AG09319 (cell line): Measurements from ENCODE around the gene LRRC4C.
"Not testable (repeated sequence)": the region's sequence is repeated elsewhere in the genome, so short reads cannot be mapped to it uniquely, and the experiment has no call there.

Experiments used
- DNase-seq: peaks from one replicate; pipeline ENCODE4 v3.0.0-alpha.2; 2010; ENCODE audit warnings: low read depth; ENCODE audit errors: extremely low read depth
- TF ChIP-seq, protein P1 (sequence below): IDR thresholded peaks from 2 replicates; pipeline ENCODE4 v1.5.1; 2011; ENCODE audit warnings: low read depth, mild to moderate bottlenecking, inconsistent platforms, low read length, moderate library complexity

The LRRC4C gene

DNA sequence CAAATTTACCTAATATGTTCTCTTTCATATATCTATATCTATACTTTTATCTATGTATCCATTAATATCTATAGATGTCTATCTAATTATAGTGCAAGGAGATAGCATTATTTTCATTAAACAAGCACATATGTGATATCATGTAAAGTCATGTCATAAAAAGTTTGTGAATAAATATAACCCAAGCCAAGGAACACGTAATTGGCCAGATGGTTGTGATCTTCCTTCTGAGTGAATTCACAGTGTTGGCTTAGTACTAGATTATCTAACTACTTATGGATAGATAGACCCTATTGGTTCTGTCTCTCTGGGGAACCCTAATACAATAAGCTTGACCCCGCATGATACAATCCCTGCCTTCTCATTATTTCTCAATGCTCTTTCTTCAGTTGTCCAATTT, 484.4 kb downstream of the LRRC4C start:
- no peak for DNase-seq
- TF ChIP-seq, protein P1, sequence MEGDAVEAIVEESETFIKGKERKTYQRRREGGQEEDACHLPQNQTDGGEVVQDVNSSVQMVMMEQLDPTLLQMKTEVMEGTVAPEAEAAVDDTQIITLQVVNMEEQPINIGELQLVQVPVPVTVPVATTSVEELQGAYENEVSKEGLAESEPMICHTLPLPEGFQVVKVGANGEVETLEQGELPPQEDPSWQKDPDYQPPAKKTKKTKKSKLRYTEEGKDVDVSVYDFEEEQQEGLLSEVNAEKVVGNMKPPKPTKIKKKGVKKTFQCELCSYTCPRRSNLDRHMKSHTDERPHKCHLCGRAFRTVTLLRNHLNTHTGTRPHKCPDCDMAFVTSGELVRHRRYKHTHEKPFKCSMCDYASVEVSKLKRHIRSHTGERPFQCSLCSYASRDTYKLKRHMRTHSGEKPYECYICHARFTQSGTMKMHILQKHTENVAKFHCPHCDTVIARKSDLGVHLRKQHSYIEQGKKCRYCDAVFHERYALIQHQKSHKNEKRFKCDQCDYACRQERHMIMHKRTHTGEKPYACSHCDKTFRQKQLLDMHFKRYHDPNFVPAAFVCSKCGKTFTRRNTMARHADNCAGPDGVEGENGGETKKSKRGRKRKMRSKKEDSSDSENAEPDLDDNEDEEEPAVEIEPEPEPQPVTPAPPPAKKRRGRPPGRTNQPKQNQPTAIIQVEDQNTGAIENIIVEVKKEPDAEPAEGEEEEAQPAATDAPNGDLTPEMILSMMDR = no peak

DNA sequence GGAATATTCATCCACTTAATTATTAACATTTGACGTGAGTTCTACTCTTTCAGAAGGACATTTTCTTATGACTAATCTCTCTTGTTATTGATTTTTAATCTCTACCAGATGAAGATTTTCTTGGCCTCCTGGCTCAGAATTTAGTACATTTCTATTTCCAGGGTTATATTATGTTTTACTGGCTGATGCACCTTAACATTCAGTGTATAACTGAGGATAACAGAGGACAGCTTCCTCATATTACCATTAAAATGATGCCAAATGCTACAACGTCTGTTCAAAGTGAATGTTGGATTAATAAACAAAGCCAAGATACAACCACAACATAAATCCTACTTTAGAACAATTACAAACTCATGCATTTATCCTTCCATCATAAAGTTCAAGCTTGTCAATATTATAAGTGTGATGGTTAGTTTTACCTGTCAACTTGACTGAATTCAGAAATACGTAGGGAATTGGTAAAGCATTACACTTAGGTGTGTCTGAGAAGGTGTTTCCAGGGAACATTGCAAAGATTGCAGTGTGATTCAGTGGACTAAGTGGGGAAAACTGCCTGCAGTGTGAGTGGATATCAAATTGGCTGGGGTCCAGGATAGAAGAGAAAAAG, 485.2 kb downstream of the LRRC4C start:
- TF ChIP-seq, protein P1 = no peak
- DNase-seq = no peak

DNA sequence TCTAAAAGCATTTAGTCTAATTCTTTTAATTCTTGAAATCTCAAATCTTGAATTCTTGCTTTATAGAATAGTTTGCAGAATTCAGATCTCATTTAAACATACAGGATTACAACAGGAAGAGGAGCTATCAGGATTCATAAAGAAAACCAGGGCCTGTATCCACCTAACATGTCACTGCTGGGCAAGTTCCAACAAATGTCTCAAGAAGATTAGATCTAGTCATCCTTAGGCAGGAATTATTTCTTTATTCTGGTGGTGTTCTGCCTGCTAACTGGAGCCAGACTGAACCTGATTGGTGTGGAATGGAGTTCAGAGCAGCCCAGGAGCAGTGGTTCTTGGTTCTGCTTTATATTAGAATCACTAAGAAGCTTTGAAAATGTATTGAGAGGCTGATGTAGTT, 500.7 kb downstream of the LRRC4C start:
- TF ChIP-seq, protein P1 = no peak
- no peak for DNase-seq

DNA sequence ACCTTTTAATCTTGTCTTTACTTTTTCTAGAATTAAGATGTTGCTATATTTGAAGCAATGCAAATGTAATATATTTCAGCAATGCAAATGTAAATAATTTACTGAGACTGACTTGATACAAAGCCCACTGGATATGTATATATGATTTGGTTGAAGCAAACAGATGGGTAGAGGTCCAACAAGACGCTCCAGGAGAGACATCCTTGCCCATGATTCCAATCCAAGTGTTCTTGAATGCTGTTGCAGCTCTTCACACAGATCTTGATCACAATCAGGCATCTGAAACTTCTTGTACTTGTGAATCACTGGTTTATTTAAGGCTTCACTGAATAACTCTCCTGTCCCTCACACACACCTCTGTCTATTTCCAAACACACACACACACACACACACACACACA, 507.0 kb downstream of the LRRC4C start:
- TF ChIP-seq, protein P1 = no peak
- no peak for DNase-seq

DNA sequence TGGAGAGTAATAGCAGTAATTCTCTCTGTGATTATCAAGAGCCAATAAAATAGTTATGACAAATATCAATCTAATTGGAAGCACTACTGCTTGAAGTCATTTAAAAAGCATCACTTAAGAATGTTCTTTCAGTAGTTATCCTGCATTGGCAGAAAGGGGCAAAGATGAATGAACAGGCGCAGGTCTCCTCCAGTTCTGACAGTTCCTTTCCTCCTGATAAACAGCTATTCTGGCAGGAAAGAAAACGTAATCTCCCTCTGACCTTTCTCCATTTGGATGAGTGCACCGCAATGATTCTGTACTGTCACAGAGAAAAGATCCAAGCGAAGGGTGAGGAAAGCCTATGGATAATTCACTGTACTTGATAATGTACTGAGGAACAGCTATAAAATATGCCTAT, 521.5 kb downstream of the LRRC4C start:
- no peak for DNase-seq
- TF ChIP-seq, protein P1 = no peak

DNA sequence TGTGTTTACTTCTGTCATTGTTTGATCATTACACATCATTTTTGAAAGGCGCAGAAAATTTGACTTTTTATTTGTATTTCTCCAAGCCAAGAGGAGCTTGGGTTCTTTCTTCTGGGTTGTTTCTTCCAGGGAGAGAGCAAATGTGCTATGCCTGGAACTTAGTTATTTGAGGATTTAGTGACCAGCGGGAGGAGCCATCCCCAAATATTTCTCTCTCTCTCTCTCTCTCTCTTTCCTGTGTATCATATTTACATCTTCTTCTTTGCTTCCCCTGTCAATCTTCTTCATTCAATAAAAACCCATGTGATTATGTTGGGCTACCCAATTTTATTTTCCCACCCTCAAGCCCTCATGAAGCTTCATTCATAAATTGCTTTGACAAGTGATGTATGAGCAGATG, 534.5 kb downstream of the LRRC4C start:
- TF ChIP-seq, protein P1 = no peak
- no peak for DNase-seq

DNA sequence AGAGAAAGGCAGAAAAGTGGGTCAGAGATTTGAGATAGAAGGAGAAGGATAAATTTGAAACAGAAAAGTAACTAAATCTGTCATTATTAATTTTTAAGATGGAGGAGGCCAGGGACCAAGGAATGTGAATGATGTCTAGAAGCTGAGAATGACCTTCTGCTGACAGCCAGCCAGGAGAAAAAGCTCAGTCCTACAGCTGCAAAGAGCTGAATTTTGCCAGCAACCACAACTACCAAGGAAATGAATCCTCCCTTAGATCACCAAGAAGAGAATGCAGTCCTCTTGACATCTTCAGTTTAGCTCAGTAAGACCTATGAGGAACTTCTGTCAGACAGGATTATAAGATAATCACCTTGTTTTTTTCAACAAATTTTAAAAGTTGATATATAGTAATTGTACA, 538.2 kb downstream of the LRRC4C start:
- no peak for DNase-seq

DNA sequence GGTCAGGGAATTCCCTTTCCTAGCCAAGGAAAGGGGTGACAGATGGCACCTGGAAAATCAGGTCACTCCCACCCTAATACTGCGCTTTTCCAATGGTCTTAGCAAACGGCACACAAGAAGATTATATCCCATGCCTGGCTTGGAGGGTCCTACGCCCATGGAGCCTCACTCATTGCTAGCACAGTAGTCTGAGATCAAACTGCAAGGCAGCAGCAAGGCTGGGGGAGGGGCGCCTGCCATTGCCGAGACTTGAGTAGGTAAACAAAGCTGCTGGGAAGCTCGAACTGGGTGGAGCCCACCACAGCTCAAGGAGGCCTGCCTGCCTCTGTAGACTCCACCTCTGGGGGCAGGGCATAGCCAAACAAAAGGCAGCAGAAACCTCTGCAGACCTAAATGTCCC, 548.7 kb downstream of the LRRC4C start:
- DNase-seq = not testable (repeated sequence)

More for the DNA sequence above, 538.2 kb downstream of the LRRC4C start:
- TF ChIP-seq, protein P1 = no peak
